Iris pigment epithelial cell (primary cell): Measurements from ENCODE around the gene C11orf68.
"Not testable (repeated sequence)": the region's sequence is repeated elsewhere in the genome, so short reads cannot be mapped to it uniquely, and the experiment has no call there.

Experiments used
- DNase-seq: peaks from one replicate; pipeline ENCODE4 v3.0.0-alpha.2; 2011; ENCODE audit warnings: low read depth

C11orf68 gene

DNA sequence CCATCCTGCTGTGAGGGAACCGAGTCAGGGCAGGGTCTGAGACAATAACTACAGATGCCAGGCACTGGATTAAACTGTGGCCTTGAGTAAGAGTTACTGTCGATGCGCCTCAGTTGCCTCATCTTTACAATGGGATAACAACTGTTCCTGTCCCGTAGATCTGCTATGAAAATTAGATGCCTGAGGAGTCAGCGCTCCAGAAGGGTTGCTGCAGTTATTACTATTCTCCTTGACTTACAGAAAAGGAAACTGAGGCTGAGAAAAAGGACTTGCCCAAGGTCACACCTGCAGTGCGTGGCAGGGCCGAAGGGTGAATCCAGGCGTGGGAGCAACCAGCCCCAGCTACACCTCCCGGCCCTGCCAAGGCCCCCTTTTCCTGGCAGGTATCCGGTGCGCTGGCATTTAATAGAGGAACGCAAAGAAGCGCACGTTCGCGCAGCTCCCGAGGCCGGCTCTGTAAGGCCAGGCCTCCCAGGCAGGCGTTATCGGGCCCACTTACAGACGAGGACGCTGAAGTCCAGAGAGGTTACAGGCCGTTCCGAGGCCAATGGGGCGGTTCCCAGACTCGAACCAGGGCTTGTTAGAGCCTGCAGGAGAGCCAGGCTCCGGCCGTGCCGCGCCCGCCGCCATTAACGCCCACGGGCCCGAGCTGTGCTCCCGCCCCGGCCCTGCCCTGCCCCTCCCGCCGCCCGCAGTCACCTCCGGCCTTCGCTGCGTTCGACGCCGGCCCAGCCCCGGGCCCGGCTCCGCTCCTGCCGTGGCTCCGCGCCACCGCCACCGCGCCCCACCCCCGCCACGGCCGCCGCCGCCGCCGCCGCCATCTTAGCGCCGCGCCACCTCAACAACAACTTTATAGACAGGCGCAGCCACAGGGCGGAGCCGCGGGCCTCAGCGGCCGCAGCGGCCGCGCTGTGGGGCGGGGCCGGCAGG is at the start of gene C11orf68:
TSS of gene C11orf68 (minus strand) at position 852 of the 930 bp plus-strand sequence. CDS start at position 821, 31 bp downstream.
- DNase-seq, result peak; percentile 44

GRCh38 chr11:65967329-65967934 is 48.6 kb upstream of the C11orf68 start:
- DNase-seq, result no peak

DNA sequence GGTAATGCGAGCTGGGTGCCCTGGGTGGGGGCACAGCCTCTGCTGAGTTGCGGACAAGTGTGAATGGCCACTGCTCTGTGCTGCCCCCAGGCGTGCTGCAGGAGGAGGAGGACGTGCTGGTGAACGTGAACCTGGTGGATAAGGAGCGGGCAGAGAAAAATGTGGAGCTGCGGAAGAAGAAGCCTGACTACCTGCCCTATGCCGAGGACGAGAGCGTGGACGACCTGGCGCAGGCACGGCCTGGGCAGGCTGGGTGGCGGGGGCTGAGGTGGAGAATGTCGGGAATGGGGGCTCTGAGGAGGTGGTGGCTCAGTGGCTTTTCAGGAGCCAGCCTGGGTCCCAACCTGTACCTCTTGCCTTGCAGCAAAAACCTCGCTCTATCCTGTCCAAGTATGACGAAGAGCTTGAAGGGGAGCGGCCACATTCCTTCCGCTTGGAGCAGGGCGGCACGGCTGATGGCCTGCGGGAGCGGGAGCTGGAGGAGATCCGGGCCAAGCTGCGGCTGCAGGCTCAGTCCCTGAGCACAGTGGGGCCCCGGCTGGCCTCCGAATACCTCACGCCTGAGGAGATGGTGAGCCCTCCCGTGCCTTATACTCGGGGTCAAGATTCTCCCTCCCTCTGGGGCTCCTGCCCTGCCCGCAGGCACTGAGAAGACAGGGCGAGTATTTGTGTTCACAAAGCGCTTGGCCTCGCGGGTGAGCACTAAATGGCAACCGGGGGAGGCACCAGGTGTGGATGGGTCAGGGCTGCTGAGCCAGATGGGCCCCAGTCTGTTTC is 47.3 kb upstream of the C11orf68 start:
- DNase-seq, result no peak

- no peak for DNase-seq
These were observed 46.0 kb upstream of the C11orf68 start for GRCh38 chr11:65964906-65965305.

- no peak for DNase-seq
These were observed 43.3 kb upstream of the C11orf68 start for GRCh38 chr11:65962141-65962564.

GRCh38 chr11:65961267-65962140 is 42.6 kb upstream of the C11orf68 start, which contains the start of gene SART1:
SART1 (plus strand) TSS chr11:65961734; CDS start chr11:65961781, 47 bp downstream.
- DNase-seq, result peak; percentile 97

DNA sequence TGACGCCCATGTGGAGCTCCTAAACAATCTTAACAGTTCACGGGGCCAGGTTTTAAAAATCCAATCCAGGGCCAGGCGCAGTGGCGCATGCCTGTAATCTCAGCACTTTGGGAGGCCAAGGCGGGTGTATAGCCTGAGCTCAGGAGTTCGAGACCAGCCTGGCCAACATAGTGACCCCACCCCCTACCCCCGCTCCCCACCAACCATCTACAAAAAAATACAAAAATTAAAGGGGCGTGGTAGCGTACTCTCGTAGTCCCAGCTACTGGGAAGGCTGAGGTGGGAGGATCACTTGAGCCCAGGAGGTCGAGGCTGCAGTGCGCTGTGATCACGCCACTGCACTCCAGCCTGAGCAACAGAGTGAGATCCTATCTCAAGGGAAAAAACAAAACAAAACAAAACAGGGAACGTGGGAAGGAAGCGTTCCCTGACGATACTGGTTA is 42.0 kb upstream of the C11orf68 start:
- DNase-seq, result no peak

- no peak for DNase-seq
These were observed 40.0 kb upstream of the C11orf68 start for GRCh38 chr11:65958774-65959420.

GRCh38 chr11:65958291-65958690 is 39.4 kb upstream of the C11orf68 start:
- no peak for DNase-seq

DNA sequence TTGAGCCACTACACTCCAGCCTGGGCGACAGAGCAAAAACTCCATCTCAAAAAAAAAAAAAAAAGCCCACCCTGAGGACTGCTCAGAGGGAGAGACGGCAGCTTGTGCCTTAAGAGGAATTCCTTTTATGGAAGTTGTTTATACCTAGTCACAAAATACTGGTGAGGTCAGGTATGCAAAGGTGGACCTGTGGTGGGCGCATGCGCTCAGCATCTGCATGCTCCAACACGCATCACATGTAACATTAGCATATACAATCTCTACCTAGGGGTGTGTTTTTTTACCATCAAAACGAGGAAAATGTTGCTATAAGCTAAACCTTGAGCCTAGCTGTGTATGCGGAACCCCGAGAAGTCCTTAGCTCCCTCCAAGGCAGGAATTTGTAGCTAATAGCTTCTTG is 35.9 kb upstream of the C11orf68 start:
- DNase-seq, result no peak

DNA sequence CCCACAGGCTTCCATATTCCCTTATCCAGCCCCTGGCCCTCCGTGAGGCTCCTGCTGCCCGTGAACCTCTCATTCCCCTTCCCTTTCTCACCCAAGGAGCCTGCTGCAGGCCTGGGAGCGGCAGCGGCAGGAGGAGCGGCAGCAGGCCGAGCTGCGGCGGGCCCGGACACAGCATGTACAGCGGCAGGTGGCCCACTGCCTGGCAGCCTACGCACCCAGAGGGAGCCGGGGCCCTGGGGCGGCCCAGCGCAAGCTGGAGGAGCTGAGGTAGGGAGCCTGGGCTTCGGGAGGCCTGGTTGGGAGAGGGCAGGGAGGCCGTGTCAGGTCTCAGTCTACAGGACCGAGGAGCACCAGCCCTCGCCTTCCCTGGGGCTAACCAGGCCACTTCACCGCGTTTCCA is 34.6 kb upstream of the C11orf68 start:
- no peak for DNase-seq

DNA sequence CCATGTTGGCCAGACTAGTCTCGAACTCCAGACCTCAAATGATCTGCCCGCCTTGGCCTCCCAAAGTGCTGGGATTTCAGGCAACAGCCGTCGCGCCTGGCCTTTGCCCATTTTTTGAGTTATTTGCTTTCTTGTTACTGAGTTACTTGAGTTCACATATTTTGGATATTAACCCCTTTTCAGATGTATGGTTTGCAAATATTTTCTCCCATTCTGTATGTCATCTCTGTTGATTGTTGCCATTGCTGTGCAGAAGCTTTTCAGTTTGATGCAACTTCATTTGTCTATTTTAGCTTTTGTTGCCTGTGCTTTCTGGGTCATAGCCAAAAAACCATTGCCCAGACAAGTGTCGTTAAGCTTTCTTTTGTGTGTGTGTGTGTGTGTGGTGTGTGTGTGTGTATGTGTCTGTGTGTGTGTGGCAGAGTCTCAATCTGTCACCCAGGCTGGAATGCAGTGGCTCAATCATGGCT is 33.2 kb upstream of the C11orf68 start:
- no peak for DNase-seq

DNA sequence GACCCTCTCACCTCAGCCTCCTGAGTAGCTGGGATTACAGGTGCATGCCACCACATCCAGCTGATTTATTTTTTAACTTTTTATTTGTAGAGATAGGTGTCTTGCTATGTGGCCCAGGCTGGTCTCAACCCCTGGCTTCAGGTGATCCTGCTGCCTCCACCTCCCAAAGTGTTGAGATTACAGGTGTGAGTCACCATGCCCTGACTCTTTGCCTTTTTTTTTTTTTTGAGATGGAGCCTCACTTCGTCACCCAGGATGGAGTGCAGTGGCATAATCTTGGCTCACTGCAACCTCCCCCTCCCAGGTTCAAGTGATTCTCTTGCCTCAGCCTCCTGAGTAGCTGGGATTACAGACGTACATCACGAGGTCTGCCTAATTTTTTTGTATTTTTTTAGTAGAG is 32.8 kb upstream of the C11orf68 start:
- not testable (repeated sequence) for DNase-seq

GRCh38 chr11:65950711-65951110 is 31.8 kb upstream of the C11orf68 start:
- not testable (repeated sequence) for DNase-seq

- no peak for DNase-seq
These were observed 28.8 kb upstream of the C11orf68 start for GRCh38 chr11:65947603-65948125.

DNA sequence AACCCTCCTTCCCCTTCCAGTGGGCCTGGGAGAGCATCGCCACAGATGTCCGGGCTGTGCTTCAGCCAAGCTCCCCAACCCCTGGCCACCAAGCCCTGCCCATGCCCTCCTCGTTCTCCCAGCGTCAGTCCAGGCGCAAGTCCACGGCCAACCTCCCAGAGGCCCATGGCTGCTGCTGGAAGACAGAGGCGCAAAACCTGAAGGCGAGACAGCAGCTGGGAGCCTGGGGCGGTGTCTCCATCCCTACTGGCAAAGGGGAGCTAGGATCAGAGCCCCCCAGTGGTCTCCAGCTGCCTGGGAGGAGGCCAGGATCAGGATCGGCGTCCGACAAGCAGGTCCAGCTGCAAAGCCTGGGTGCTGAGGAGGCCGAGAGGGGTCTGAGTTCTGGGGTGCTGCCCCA is 28.3 kb upstream of the C11orf68 start:
- DNase-seq, result no peak

DNA sequence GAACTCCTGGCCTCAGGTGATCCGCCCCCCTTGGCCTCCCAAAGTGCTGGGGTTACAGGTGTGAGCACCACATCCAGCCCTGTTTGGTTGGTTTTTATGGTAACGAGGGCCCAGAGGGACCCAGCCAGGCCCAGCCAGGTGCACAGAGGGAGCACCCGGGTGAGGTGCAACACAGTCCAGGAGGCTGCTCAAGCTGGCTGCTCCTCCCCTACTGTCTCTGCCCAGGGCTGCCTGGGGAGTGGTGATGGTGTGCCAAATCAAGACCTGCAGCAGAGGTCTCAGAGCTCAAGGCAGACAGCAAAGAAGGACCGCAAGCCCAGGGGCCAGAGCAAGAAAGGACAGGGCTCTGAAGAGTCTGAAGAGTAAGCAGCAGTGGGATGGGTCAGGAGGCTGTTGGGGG is 27.8 kb upstream of the C11orf68 start:
- DNase-seq, result no peak

GRCh38 chr11:65945941-65946558 is 27.2 kb upstream of the C11orf68 start:
- DNase-seq, result no peak

DNA sequence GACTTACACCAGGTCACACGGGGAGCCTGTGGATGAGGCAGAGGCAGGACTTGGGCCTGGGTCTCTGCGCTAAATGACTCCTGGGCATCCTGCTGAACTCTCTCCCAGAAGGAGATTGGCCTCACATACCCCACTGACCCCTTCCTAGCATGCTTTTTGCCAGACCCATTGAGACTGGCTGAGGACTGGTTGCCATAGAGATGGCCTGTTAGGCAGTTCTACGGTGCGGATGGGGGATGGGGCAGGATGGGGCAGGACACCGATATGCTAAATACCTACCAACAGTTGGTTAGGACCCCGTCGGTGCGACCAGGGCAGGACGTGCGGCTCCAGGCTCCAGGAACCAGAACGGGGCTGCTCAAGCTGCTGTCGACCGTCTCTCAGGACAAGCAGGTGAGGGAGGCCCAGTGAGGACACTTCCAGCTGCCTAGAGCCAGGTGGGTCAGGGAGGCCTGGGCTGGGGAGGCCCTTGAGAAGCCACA is 26.6 kb upstream of the C11orf68 start, which contains the start of gene TSGA10IP:
TSS of gene TSGA10IP (plus strand) at position 51 of the 482 bp plus-strand sequence. CDS start at position 247, 196 bp downstream.
- no peak for DNase-seq

DNA sequence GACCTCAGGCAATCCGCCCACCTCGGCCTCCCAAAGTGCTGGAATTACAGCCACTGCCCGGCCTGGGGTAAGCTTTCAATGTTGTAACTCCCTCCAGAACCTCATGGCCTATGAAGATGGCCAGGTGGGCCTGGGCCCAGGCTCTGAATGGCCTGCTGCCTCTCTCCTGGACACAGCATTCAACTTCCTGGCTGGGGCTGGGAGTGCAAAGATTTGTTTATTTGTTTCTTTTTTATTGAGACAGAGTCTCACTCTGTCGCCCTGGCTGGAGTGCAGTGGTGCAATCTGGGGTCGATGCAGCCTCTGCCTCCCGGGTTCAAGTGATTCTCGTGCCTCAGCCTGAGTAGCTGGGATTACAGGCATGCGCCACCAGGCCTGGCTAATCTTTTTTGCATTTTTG is 25.9 kb upstream of the C11orf68 start:
- no peak for DNase-seq
